Measurements from ENCODE around the gene DUSP15. TPM values are rescaled to one million over a fixed set of nuclear protein-coding genes. Genes with fewer than 3 reads are reported as not detected.

The DUSP15 gene
- polyA plus RNA-seq, 3 donors: not detected

DNA sequence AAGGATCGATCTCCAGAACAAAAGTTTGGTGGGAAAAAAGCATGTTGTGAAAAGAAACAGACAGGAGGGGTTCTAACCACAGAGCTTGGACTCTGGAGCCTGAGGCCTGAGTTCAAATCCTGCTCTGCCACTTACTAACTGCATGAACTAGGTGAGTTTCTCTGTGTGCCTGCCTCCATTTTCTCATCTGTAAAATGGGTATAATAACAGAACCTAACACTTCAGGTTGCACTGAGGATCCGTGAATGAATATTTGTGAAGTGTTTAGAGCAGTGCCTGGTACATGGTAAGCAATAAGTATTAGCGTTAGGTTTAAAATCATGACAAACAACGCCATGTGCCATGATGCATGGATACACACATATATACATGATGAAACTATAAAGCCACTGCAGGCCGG, 36.7 kb upstream of the DUSP15 start:
- intact Hi-C loops (cut with micrococcal nuclease): no loop called here

DNA sequence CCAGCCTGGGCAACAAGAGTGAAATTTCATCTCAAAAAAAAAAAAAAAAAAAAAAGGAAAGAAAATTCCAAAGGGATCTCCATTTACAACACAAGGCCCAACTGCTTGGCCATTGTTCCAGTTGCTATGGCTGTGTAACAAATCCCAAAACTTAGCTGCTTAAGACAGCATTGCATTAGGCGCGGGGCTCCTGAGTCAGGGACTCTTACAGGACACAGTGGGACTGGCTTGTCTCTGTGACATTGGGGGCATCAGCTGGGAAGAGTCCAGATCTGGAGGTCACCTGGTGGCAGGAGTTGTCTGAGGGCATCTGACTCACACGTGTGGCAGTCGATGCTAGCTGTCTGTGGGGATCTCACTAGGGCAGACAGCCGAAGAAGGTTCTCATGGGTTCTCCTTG, 35.7 kb upstream of the DUSP15 start:
- no peaks in the 10 kb centered on the region for H3K4me1 ChIP-seq (ENCODE audit: control insufficient read depth in 1 of 2, insufficient read depth in 2 of 2, low read length in 2 of 2)
- no peak overlapping the region for H3K27ac ChIP-seq (ENCODE audit: low read depth in 1 of 2, low read length in 2 of 2)
- no peak overlapping the region for H3K4me3 ChIP-seq (replicated peaks in 1 of 3; ENCODE audit: low read depth in 2 of 3, low read length in 3 of 3)
- H3K4me3 Mint-ChIP-seq: no peak overlapping the region
- WGBS (ENCODE audit: insufficient coverage): 100% methylated on average over 3 of the region's 5 CpGs
- H4K20me1 ChIP-seq (ENCODE audit: insufficient read depth, low read length): no peaks in the 10 kb centered on the region
- H3K36me3 ChIP-seq (replicated peaks in 1 of 2; ENCODE audit: control insufficient read depth in 1 of 2, insufficient read depth in 2 of 2, low read length in 2 of 2): no peaks in the 10 kb centered on the region
- no peaks in the 10 kb centered on the region for H3K79me2 ChIP-seq (ENCODE audit: insufficient read depth, low read length)
- H3K4me2 ChIP-seq (replicated peaks; ENCODE audit: extremely low read depth, low read length, poor library complexity, severe bottlenecking): no peak overlapping the region
- no peaks in the 10 kb centered on the region for H3K36me3 Mint-ChIP-seq
- H3K9me3 Mint-ChIP-seq: peaks cover 0 to 2% (median 0%) of the 10 kb centered on the region in 7 donors
- no peaks in the 10 kb centered on the region for H3K9me3 ChIP-seq (replicated peaks in 1 of 2; ENCODE audit: control insufficient read depth in 1 of 2, insufficient read depth in 1 of 2, low read length in 2 of 2)
- H3K9ac ChIP-seq (ENCODE audit: insufficient read depth, low read length, poor library complexity, severe bottlenecking): no peak overlapping the region
- H2AFZ ChIP-seq (ENCODE audit: insufficient read depth, low read depth, low read length, poor library complexity, severe bottlenecking): no peak overlapping the region
- H3K27me3 Mint-ChIP-seq (ENCODE audit: low read depth in 3 of 3): peaks cover 0 to 2% (median 1%) of the 10 kb centered on the region in 3 donors
- H3K4me1 Mint-ChIP-seq: peaks cover 3% of the 10 kb centered on the region
- intact Hi-C loops (cut with micrococcal nuclease): no loop called here
- H3K27me3 ChIP-seq (ENCODE audit: control insufficient read depth in 2 of 2, insufficient read depth in 2 of 2, low read length in 2 of 2): no peaks in the 10 kb centered on the region
- no peak for DNase-seq
- TF ChIP-seq, protein P1, sequence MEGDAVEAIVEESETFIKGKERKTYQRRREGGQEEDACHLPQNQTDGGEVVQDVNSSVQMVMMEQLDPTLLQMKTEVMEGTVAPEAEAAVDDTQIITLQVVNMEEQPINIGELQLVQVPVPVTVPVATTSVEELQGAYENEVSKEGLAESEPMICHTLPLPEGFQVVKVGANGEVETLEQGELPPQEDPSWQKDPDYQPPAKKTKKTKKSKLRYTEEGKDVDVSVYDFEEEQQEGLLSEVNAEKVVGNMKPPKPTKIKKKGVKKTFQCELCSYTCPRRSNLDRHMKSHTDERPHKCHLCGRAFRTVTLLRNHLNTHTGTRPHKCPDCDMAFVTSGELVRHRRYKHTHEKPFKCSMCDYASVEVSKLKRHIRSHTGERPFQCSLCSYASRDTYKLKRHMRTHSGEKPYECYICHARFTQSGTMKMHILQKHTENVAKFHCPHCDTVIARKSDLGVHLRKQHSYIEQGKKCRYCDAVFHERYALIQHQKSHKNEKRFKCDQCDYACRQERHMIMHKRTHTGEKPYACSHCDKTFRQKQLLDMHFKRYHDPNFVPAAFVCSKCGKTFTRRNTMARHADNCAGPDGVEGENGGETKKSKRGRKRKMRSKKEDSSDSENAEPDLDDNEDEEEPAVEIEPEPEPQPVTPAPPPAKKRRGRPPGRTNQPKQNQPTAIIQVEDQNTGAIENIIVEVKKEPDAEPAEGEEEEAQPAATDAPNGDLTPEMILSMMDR (IDR thresholded peaks at IDR 0.05): no peak
- no peak overlapping the region for H3K27ac Mint-ChIP-seq

More for the DNA sequence above, 36.7 kb upstream of the DUSP15 start:
- no peaks in the 10 kb centered on the region for H3K79me2 ChIP-seq (ENCODE audit: insufficient read depth, low read length)
- no peaks in the 10 kb centered on the region for H3K36me3 ChIP-seq (replicated peaks in 1 of 2; ENCODE audit: control insufficient read depth in 1 of 2, insufficient read depth in 2 of 2, low read length in 2 of 2)
- no peak for DNase-seq
- H3K9me3 Mint-ChIP-seq: peaks cover 0 to 2% (median 0%) of the 10 kb centered on the region in 7 donors
- H3K27me3 Mint-ChIP-seq (ENCODE audit: low read depth in 3 of 3): peaks cover under 1 to 3% (median 3%) of the 10 kb centered on the region in 3 donors
- no peaks in the 10 kb centered on the region for H4K20me1 ChIP-seq (ENCODE audit: insufficient read depth, low read length)
- H3K4me2 ChIP-seq (replicated peaks; ENCODE audit: extremely low read depth, low read length, poor library complexity, severe bottlenecking): no peak overlapping the region
- peaks cover 3% of the 10 kb centered on the region for H3K4me1 Mint-ChIP-seq
- no peak overlapping the region for H3K4me3 Mint-ChIP-seq
- H3K27ac Mint-ChIP-seq: no peak overlapping the region
- no peaks in the 10 kb centered on the region for H3K9me3 ChIP-seq (replicated peaks in 1 of 2; ENCODE audit: control insufficient read depth in 1 of 2, insufficient read depth in 1 of 2, low read length in 2 of 2)
- H3K4me3 ChIP-seq (replicated peaks in 1 of 3; ENCODE audit: low read depth in 2 of 3, low read length in 3 of 3): no peak overlapping the region
- H3K4me1 ChIP-seq (ENCODE audit: control insufficient read depth in 1 of 2, insufficient read depth in 2 of 2, low read length in 2 of 2): no peaks in the 10 kb centered on the region
- H2AFZ ChIP-seq (ENCODE audit: insufficient read depth, low read depth, low read length, poor library complexity, severe bottlenecking): no peak overlapping the region
- TF ChIP-seq, protein P1 (IDR thresholded peaks at IDR 0.05): no peak
- H3K27ac ChIP-seq (ENCODE audit: low read depth in 1 of 2, low read length in 2 of 2): no peak overlapping the region
- no peaks in the 10 kb centered on the region for H3K36me3 Mint-ChIP-seq
- H3K9ac ChIP-seq (ENCODE audit: insufficient read depth, low read length, poor library complexity, severe bottlenecking): no peak overlapping the region
- 100% methylated on average over 2 of the region's 5 CpGs for WGBS (ENCODE audit: insufficient coverage)
- H3K27me3 ChIP-seq (ENCODE audit: control insufficient read depth in 2 of 2, insufficient read depth in 2 of 2, low read length in 2 of 2): no peaks in the 10 kb centered on the region

All from CD14-positive monocyte (primary cell).